NOMO-1 treated with DMSO at 0.1 percent for 48 hours (cell line): ENCODE measurements around the gene SERPINH1.

Source experiments
- DNase-seq: peaks from one replicate; lab custom pipeline; 2025; ENCODE audit not compliant: unreplicated experiment; lab: John Stamatoyannopoulos, UW

The SERPINH1 gene

GRCh38 chr11:75532200-75533048, 29.6 kb upstream of the SERPINH1 start:
- peak; percentile 66 for DNase-seq

DNA sequence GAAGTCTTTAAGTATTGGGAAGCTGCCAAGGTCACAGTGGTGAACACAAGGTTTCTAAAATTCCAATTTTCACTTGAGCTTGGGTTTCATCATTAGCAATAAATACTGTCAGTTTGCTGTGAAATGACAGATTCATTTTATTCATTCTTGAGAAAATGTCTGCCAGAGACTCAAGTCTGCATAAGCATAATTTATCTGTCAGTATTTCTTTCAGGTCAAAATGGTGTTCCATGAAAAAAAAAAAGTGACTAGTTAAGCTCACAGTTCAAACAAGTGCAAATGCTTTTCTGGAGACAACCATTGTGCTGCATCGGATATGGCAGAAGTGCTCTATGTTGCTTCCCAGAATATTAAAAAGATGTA, 28.2 kb upstream of the SERPINH1 start:
- DNase-seq, result no peak

- no peak for DNase-seq
These were observed 27.6 kb upstream of the SERPINH1 start for GRCh38 chr11:75534259-75535069.

- DNase-seq, result no peak
These were observed 27.0 kb upstream of the SERPINH1 start for GRCh38 chr11:75535071-75535470.

GRCh38 chr11:75536786-75537641, 25.0 kb upstream of the SERPINH1 start:
- DNase-seq, result peak; percentile 89

- no peak for DNase-seq
These were observed 24.3 kb upstream of the SERPINH1 start for GRCh38 chr11:75537740-75538139.

DNA sequence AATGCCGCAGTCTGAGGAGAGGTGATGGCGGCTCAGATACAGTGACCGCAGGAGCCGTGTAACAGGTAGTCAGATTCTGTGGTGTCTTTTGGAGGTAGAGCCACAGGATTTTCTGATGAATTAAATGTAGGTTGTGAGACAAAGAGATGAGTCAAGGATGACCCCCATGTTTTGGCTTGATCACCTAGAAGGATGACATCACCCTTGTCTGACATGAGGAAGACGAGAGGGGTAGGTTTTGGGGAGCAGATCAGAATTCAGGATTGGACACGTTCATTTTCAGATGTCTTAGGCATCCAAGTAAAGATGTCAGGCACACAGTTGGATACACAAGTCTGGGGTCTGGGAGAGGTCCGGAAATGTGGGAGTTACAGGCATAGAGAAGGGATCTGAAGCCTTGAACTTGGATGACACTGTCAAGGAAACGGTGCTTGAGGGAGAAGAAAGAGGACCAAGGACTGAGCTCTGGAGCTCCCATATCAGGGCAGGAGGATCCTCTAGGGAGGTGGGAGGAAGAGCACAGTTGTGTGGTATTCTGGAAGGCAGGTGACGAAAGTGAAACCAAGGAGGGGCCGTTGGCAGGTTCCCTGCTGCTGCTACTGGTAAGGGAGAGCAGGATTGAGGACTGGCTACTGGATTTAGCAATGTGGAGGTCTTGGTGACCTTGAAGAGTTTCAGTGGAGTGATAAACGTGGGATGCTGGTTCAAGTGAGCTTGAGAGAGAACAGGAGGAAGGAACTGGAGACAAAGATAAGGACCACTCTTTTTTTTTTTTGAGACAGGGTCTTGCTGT, 23.7 kb upstream of the SERPINH1 start:
- DNase-seq, result no peak

DNA sequence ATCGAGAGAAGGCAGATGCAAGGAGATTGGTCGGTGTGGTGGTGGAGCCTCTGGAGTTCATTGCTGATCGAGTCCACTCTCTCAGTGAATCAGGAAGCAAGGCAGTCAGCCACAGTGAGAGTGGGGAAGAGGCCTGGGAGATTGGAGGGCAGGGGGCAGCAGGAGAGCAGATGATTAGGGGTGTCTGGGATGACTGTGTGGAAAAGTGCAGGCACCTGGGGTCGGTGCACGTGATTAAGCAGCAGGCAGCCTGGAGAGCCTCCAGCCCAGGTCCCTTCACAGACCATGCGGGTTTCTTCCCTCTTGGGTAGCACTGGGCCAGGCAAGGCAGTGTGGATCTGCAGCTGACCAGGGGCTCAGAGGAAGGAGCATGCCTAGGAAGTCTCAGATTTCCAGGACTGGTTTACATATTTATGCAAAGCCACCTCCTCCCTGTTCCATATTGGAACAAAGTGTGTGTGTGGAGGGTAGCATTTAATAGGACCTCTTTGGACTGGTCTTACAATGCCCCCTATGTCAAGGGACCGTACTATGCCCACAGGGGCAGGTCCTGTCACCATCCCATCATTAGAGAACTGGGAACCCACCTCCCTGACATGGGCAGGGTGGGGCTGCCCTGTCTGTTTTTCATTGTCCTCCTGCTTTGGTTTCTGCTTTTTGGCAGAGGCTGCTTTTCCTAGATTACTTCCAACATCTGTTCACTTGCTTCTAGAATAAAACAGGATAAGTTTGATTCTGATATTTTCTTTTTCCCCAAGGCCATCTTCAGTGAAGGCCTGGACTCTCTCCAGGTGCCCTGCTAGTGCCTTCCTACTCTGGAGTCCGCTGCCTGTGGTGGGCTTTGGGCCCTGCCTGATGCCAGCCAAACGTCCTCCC, 22.4 kb upstream of the SERPINH1 start:
- no peak for DNase-seq

DNA sequence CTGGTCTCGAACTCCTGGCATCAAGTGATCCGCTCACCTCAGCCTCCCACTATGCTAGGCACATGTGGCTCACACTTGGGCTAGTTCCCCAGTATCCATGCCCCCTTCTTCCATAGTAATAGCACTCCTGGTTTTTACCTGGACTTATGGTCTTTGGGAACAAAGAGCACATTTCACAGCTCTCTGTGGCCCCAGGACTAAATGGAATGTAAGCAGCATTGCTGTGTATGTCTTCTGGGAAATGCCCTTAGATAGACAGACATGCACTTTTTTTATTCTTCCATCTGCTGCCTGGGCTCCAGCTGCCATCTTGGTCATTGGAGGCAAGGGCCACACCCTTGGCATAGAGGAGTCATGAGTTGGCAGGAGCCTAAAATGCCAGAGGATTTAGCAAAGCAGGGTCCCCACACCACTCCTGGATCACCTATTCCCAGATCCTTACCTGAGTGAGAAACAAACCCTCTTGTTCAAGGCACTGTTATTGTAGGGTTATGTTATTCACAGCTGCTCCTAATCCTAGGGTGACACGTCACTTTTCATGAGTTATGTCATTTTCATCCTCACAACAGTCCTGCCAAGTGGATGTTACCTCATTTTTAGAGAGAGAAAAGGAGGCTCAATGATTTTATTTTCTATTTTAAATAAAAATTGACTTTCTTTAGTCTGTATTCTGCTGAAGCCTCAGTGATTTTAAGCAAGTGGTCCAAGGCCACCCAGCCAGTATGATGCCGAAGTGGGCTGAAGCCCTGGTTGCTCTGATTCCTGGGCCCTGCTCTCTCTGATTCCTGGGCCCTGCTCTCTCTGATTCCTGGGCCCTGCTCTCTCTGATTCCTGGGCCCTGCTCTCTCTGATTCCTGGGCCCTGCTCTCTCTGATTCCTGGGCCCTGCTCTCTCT, 20.6 kb upstream of the SERPINH1 start:
- no peak for DNase-seq

DNA sequence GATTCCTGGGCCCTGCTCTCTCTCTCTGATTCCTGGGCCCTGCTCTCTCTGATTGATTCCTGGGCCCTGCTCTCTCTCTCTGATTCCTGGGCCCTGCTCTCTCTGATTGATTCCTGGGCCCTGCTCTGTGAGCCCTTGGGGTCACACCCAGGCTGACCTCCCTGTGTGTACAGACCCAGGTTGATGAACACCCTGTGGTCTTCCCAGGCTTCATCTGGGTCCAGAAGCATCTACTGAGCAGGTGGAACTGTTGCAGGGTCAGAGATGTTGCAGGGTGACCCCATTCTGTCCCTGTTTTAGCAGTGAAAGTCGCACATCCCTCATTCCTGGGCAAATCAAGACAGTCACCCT, 20.0 kb upstream of the SERPINH1 start:
- DNase-seq, result no peak

DNA sequence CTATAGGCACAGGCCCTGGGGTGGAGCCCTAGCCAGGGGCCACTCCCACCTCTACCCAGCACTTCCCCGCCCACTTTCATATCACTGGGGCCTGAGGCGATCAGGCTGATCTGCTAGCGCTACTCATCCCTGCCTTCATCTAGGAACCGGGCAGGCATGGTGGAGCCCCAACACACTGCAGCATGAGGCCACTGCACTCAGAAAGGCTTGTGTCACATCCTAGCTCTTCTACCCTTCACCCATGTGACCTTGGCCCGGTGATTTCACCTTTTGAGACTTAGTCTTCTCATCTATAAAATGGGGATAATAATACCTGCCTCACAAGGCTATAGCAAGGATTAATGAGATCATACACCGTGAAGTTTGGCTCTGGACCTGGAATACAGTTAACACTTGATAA, 18.2 kb upstream of the SERPINH1 start:
- DNase-seq, result no peak

DNA sequence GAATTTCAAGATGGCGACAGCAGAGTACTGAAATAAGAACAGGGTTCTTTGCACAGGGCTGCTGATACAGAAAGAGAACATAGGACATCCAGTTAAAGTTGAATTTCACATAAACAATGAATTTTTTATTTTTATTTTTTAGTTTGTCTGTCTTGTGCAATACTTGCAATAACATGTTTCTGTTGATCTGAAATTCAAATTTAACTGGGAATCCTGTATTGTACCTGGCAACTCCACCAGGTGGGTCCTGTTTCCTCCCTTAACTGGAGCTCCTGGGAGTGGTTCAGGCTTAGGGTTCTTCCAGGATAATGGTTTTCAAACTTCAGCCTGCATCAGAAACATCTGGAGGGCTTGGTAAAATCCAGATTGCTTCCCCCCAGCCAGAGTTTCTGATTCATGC, 14.9 kb upstream of the SERPINH1 start:
- DNase-seq, result no peak

- no peak for DNase-seq
These were observed 14.4 kb upstream of the SERPINH1 start for GRCh38 chr11:75547617-75548058.

DNA sequence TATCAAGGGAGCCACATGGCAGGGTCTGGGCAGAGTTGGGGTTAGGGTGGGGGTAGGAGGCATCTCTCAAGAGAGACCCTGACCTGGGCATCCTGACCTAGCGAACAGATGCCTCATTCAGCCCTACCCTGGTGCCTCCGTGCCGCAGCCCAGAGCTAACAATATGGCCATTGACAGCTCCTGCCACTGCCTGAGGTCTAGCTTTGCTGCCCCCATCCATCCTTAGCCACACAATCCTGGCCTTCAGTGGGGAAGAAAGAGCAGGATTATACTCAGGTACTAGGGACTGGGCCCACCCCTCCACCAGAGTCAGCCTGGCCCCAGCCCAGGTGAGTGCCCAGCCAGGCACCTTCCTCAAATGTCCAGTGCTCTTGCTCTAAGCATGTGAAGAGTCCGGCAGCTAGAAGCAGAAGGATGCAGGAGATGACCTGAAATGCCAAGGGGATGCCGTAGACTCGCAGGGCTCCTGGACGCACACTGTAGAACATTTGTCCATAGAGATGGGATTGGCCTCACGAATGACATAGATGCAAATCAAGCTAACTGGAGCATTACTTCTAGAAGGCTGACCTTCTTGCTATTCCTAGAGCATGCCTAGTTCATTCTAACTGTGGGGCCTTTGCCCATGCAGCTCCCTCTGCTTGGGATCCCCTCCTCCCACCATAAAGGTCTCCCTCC, 13.3 kb upstream of the SERPINH1 start:
- no peak for DNase-seq

DNA sequence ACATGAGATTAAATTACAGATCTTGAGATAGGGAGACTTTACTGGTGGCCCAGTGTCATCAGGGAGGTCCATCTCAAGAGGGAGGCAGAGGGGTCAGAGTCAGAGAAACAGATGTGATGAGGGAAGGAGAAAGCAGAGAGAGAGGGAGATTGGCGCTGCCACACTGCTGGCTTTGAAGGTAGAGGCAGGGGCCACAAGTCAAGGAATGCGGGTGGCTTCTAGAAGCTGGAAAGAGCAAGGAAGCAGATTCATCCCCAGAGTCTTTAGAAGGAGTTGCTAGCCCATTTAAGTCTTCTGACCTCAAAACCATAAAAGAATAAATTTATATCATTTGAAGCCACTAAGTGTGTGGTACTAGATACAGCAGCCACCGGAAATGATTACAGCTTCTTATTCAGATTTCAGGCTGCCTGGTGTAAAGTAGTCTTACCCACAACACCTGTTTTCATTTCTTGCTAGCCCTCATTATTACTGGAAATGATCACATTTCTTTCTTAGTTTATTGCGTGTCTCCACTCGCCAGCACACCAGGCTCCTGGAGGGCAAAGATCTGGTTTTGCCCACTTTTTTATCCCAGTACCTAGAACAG, 12.6 kb upstream of the SERPINH1 start:
- no peak for DNase-seq

DNA sequence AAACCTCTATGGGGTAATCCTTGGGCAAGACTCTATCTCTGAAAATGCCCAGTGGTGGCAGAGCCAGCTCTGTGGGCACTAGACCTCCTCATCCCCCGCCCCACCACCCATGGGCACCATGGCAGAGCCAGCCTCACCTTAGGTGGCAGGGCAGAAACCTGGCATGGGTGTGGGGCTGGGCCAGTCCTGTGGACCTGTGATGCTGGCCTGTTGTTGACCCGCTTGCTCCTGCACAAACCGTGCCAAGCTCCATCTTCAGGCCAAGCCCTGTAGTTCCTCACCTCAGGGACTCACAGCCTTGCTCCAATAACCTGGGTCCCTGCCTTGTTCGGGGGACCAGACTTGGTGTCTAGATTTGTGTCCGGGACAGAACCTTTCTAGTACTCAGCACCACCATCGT, 8.9 kb upstream of the SERPINH1 start:
- no peak for DNase-seq

- DNase-seq, result no peak
These were observed 8.2 kb upstream of the SERPINH1 start for GRCh38 chr11:75553889-75554257.
